ENCODE results near the gene STAM. TPM values are rescaled to one million over a fixed set of nuclear protein-coding genes. Genes with fewer than 3 reads are reported as not detected.

The STAM gene
- polyA plus RNA-seq, 4 donors = 28.2 to 36.7 (median 34.4) TPM

GRCh38 chr10:17756557-17757217 is 112.7 kb downstream of the STAM start:
- no peak for DNase-seq (ENCODE audit: low read depth in 4 of 4, low spot score in 3 of 4)

GRCh38 chr10:17758200-17758599 is 114.2 kb downstream of the STAM start:
- DNase-seq (ENCODE audit: low read depth in 4 of 4, low spot score in 3 of 4) = no peak

GRCh38 chr10:17758896-17759295 is 114.9 kb downstream of the STAM start:
- DNase-seq (ENCODE audit: low read depth in 4 of 4, low spot score in 3 of 4) = no peak

- DNase-seq (ENCODE audit: low read depth in 4 of 4, low spot score in 3 of 4) = no peak
Observed at GRCh38 chr10:17764142-17764541, 120.2 kb downstream of the STAM start.

GRCh38 chr10:17765602-17766001 is 121.7 kb downstream of the STAM start:
- DNase-seq (ENCODE audit: low read depth in 4 of 4, low spot score in 3 of 4) = no peak

Other genes starting within 250 kb of the STAM start
- gene ST8SIA6, start 189.6 kb upstream of the STAM start, polyA plus RNA-seq (ENCODE audit: insufficient read length in 4 of 4) = 1 to 10 TPM; 1.2 to 1.8 (median 1.4) TPM
- 10 to 100 TPM; 13.5 to 16.8 (median 14.7) TPM for gene HACD1, start 26.8 kb upstream of the STAM start, polyA plus RNA-seq (ENCODE audit: insufficient read length in 4 of 4)
- gene TMEM236, start 108.0 kb downstream of the STAM start, polyA plus RNA-seq (ENCODE audit: insufficient read length in 4 of 4) = under 1 TPM; 0.14 to 0.31 (median 0.28) TPM
- 10 to 100 TPM in 3 of 4 donors, 1 to 10 TPM in 1; 9.2 to 12.4 (median 11.2) TPM for gene MRC1, start 165.2 kb downstream of the STAM start, polyA plus RNA-seq (ENCODE audit: insufficient read length in 4 of 4)